Measurements from ENCODE around the gene DDX56.

The DDX56 gene

GRCh38 chr7:44540592-44541027, 33.1 kb downstream of the DDX56 start:
- intact Hi-C loops (cut with DNase I): no loop called here

DNA sequence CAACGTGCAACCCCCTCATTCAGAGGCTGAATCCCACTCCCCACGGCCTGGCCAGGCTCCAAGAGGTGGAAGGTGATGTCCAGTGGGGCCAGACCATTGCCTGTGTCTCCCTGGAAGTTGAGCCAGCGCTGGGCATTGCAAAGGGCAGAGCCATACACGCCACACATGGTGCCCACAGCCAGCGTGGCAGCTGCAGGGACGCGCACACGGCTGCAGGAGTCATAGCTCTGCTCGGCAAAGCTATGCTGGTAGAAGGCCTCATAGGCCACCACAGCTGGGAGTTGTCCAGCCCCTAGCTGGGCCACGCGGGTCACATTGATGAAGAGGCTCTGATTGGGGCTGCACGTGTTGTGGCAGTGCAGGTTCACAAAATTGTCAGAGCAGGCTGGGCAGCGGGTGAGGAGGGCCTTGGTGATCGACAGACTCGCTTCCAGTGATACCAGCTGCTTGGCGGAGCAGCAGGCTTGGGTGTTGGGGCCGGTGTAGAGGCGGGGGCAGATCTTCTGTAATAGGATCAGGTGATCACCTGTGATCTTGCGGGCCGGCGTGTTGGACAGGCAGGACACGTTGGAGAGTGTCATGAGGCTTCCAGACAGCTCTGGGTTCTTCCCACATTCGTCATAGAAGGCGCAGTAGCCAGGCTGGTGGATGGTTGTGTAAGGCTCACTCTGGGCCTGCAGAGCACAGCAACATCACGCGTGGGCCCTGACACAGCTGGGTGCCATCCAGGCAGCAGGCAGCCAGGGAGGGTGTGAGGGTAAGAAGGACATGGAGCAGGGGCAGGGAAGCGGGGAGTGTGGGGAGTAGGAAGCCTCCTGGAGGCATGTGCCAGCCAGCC, 33.8 kb downstream of the DDX56 start:
- intact Hi-C loops (cut with DNase I): no loop called here
- DNase-seq: no peak

More at GRCh38 chr7:44540592-44541027, 33.1 kb downstream of the DDX56 start:
- DNase-seq: no peak

- DNase-seq: no peak
- intact Hi-C loops (cut with DNase I): no loop called here
Observed at GRCh38 chr7:44538798-44539668, 34.7 kb downstream of the DDX56 start.

DNA sequence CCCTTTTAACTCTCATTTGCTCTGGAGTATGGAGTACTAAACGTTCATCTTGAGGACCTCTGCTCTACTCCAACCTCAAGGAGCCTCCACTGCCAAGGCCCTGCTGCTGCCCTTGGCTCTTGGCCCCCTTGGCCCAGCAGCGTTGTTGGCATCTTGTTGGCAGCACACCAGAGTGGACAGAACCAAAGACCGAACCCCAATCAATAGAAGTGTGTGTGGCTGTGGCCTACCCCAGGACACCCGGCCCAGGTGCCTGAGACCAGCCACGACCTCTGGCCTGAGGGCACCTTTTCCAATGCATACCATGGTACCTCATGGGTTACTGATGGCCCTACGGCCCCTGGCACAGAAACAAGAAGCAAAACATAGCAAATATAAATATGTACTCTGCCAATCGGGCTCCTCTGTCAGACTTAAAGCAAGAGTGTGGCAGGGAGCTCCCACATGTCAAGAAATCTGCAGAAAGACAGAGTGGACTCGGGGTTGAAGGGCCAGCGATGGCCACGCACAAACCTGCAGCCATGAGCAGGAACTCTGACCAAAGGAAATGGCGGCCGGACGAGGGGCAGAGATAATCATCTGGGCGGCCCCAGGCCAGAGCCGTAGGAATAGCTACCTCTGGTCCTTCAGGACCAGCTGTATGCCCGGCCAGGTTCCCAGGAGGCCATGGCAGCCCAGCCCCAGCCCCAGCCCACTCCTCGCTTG, 35.5 kb downstream of the DDX56 start:
- intact Hi-C loops (cut with DNase I): no loop called here
- DNase-seq: no peak

GRCh38 chr7:44537442-44537841, 36.3 kb downstream of the DDX56 start:
- DNase-seq: no peak
- intact Hi-C loops (cut with DNase I): no loop called here

DNA sequence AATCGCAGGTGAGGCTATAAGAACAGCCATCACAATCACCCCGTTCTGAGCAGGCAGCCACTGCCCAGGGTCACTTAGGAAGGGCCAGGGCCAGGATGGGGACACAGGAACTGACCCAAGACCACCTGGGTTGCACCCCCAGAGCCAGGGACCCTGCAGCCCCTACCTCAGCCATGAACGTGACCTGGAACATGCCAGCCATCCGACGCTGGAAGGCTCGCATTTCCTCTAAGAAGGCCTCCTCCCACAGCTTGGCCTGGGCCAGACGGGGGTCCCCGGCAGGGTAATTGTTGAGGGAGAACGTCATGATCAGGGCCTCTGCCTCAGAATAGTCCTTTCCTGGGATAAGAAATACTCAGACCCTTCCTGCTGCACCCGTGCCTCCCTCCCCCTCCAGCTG, 37.6 kb downstream of the DDX56 start:
- intact Hi-C loops (cut with DNase I): no loop called here
- no peak for DNase-seq

GRCh38 chr7:44535348-44536064, 38.2 kb downstream of the DDX56 start:
- intact Hi-C loops (cut with DNase I): no loop called here
- no peak for DNase-seq

GRCh38 chr7:44534501-44534900, 39.2 kb downstream of the DDX56 start:
- intact Hi-C loops (cut with DNase I): no loop called here
- DNase-seq: peak in 13 of 42 donors; percentile 10 to 58 (median 20)

- intact Hi-C loops (cut with DNase I): no loop called here
- peak in 1 of 42 donors; percentile 6 for DNase-seq
Observed at GRCh38 chr7:44534087-44534486, 39.6 kb downstream of the DDX56 start.

DNA sequence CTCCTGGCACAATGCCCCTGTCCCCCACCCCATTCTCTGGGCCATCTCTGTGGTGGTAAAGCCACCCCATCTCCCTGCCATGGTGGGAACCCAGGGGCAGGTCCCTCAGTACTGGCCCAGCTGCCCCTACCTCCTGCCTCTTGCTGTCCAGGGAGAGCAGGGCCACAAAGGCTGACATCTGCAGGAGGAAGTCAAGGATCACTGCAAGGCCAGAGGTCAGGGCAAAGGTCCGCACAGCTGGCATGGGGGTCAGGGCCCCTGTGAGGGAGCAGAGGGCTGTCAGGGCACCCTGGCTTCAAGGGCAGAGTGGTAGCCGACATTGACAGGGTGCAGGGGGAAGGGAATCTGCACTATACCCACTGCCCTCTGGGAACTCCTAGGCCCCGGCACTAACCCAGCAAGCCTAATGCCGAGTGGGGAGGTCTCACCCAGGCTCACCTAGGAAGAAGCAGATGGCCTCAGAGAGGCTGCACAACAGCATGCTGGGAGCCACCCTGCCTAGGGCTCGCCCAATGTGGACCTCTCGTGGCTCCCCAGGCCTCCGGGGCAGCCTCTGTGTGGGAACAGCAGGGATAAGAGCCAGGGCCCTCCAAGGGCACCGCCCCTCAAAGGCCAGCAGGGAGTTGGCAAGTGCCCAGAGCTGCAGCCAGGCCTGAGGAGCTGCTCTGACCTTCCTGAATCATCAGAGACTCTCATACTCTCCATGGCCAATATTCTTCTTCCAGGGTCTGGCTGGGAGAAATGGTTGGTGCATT, 40.2 kb downstream of the DDX56 start:
- intact Hi-C loops (cut with DNase I): no loop called here
- peak in 1 of 42 donors; percentile 12 for DNase-seq

DNA sequence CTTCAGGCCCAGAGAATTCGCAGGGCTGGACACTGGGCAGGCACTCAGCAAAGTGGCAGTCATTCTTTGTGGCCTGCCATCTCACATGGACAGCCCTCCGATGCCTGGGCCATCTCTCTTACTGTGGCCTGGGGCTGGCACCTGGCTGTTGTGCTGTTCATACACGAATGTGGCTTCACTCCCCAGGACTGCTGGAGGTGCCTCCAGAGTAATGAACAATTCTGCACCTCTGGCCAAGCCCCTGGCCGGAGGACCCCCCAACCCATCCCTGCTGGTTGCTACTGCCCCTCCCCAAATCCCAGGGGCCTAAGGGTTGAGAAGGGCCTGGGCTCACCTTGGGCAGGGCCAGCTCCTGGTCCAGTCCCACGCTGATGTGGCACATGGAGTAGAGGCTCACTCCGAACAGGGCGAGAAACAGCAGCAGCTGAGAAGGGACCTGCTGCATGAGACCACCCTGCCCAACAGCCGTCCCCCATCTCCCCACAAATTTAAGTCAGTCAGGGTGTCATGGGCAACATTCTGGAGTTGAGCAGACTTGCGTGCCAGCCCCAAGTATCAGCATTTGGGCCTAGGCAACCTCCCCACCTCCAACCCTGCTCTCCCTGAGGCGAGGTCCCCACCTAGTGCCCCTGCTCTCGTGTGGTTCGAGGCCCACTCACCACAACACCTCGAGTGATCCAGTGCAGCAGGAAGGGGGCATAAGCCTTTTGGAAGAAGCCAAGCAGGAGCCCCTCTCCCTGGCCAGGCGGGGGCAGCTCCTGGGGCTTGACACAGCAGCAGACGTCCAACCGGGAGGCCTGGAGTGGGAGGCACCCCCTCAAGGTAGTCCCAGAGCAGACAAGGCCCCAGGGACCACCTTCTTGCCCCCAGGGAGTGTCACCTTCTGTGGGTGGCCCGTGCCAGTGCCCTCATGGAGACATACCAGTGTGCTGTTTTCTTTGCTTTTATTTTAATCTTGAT, 42.0 kb downstream of the DDX56 start:
- intact Hi-C loops (cut with DNase I): no loop called here
- DNase-seq: no peak

DNA sequence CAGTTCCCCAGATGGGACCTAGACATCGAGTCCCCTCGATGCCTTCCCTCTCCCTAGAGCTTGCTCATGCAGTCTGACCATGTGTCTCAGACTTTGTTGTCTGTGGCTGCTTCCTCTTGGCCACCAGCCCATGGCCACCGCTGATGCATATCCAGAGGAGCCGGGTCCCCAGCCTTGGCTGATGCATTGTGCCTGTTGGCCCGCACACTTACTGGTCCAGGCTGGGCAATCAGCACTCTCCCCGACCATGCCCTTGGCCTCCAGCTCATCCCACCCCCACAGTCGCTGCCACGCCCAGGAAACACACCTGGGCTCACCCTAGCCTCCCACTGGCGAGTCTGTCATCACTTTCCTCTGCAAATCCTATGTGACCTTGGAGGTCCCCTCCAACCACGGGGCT, 42.7 kb downstream of the DDX56 start:
- peak in 4 of 42 donors; percentile 3 to 19 (median 13) for DNase-seq
- intact Hi-C loops (cut with DNase I): no loop called here

DNA sequence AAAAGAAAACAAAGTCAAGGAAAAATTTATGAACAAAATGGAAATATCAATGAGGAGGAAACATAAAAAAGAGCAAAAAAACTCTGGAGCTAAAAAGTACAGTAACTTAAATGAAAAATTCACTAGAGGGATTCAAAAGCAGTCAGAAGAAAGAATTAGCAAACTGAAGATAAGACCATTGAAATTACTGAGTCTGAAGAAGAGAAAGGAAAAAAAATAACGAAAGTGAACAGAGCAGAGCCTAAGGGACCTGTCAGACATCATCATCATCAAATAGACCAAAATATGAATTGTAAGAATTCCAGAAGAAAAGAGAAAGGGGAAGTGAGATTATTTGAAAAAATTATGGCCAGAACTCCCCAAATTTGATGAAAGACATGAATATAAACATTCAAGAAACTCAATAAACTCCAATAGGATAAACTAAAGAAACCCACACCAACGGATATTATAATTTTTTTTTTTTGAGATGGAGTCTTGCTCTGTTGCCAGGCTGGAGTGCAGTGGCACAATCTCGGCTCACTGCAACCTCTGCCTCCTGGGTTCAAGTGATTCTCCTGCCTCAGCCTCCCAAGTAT, 48.8 kb downstream of the DDX56 start:
- DNase-seq: no peak
- intact Hi-C loops (cut with DNase I): no loop called here

DNA sequence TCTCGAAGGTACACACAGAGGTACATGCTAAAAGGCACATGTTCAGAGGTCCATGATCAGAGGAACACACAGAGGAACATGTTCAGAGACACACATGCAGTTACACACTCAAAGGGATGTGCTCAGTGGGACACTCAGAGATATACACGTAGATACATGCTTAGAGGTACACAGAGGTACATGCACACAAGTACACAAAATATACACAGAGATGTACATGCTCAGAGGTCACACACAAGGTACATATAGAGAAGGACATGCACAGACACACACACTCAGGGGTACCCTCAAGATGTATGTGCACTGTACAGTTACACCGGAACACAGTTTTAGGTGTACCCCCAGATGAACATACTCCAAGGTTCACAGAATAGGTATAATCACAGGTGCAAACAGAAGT, 51.4 kb downstream of the DDX56 start:
- intact Hi-C loops (cut with DNase I): no loop called here

DNA sequence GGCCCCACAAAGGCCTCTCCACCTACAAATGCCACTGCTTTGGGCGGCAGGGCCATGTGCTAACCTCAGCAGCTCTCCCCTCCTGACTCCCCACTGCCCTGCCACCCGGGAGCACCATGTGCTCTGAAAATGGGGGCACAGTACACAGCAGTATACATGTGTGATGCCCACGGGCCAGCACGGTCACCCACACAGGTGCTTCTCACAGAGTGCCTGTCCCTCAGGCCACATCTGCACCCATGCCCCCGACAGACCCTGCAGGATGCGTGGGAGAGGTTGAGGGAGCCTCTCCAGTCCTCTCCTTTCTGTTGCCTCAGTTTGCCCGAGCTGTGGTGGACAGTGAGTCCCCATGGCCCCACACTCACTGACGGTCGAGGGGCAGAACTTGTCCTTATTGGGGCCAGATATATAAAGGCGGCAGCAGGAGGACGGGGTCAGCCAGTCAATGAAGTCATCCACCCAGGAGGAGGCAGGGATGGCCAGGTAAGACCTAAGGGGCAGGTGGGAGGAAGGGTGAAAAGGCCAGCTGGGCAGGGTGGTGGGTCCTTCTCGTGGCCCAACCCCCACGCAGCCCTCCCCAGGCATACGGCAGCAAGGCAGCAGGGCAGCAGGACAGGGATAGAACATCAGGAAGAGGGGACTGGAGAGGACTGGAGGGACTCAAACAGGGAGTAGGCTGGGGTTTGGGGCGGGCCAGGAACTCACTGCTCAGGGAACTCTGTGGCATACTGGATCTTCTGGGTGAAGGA, 52.2 kb downstream of the DDX56 start:
- DNase-seq: peak in 2 of 42 donors; percentile 10 to 22

More for the DNA sequence above, 51.4 kb downstream of the DDX56 start:
- peak in 2 of 42 donors; percentile 1 to 5 for DNase-seq

GRCh38 chr7:44520574-44520973, 53.1 kb downstream of the DDX56 start:
- intact Hi-C loops (cut with DNase I): no loop called here
- DNase-seq: peak in 1 of 42 donors; percentile 10

More for the DNA sequence above, 52.2 kb downstream of the DDX56 start:
- intact Hi-C loops (cut with DNase I): no loop called here
